Fibroblast of the conjunctiva (primary cell): Measurements from ENCODE around the gene ABHD6.
"Not testable (repeated sequence)": the region's sequence is repeated elsewhere in the genome, so short reads cannot be mapped to it uniquely, and the experiment has no call there.

Source experiments
- DNase-seq: peaks from one replicate; pipeline ENCODE4 v3.0.0-alpha.2; 2010; ENCODE audit warnings: low read depth

The ABHD6 gene

GRCh38 chr3:58209933-58210332 lies 27.7 kb upstream of the ABHD6 start:
- no peak for DNase-seq

GRCh38 chr3:58210761-58211460 lies 26.7 kb upstream of the ABHD6 start, which contains the start of gene DNASE1L3:
Gene DNASE1L3 (minus strand): TSS chr3:58210972. CDS start chr3:58210906, 66 bp downstream.
- DNase-seq, result no peak

- no peak for DNase-seq
These were observed 22.9 kb upstream of the ABHD6 start for GRCh38 chr3:58214484-58215316.

- no peak for DNase-seq
These were observed 22.1 kb upstream of the ABHD6 start for GRCh38 chr3:58215317-58216025.

- DNase-seq, result no peak
These were observed 20.9 kb upstream of the ABHD6 start for GRCh38 chr3:58216496-58217195.

GRCh38 chr3:58217209-58217811 lies 20.3 kb upstream of the ABHD6 start:
- DNase-seq, result peak; percentile 34

- no peak for DNase-seq
These were observed 18.7 kb upstream of the ABHD6 start for GRCh38 chr3:58218904-58219303.

- DNase-seq, result no peak
These were observed 15.3 kb upstream of the ABHD6 start for GRCh38 chr3:58222161-58222724.

GRCh38 chr3:58223855-58224254 lies 13.7 kb upstream of the ABHD6 start:
- no peak for DNase-seq

GRCh38 chr3:58227933-58228332 lies 9.7 kb upstream of the ABHD6 start:
- not testable (repeated sequence) for DNase-seq

- DNase-seq, result no peak
These were observed 6.6 kb upstream of the ABHD6 start for GRCh38 chr3:58230876-58231552.

- DNase-seq, result no peak
These were observed 5.9 kb upstream of the ABHD6 start for GRCh38 chr3:58231666-58232065.

GRCh38 chr3:58234516-58234931 lies 3.1 kb upstream of the ABHD6 start:
- no peak for DNase-seq

GRCh38 chr3:58235970-58236369 lies 1.6 kb upstream of the ABHD6 start:
- DNase-seq, result no peak

GRCh38 chr3:58236527-58237237 lies 910 bp upstream of the ABHD6 start:
- DNase-seq, result no peak

GRCh38 chr3:58237941-58238681 lies 519 bp downstream of the ABHD6 start:
- no peak for DNase-seq

GRCh38 chr3:58238830-58239229 lies 1.2 kb downstream of the ABHD6 start:
- no peak for DNase-seq

GRCh38 chr3:58241306-58242044 lies 3.9 kb downstream of the ABHD6 start:
- no peak for DNase-seq

GRCh38 chr3:58242340-58242739 lies 4.7 kb downstream of the ABHD6 start:
- DNase-seq, result no peak
